GM12892 (cell line): ENCODE data around the gene GRHL1. TPM values are rescaled to one million over a fixed set of nuclear protein-coding genes. Genes with fewer than 3 reads are reported as not detected.
"Not testable (repeated sequence)": the region's sequence is repeated elsewhere in the genome, so short reads cannot be mapped to it uniquely, and the experiment has no call there.

Experiments used
- DNase-seq: peaks from one replicate; pipeline ENCODE4 v3.0.0; 2011; ENCODE audit not compliant: insufficient read length
- FAIRE-seq: peaks from 2 replicates; lab custom pipeline; 2011; peaks lifted over from hg19 to GRCh38; lab: Jason Lieb, UNC
- POLR2A ChIP-seq: IDR thresholded peaks from 2 replicates; pipeline ENCODE4 v1.6.1; 2011; ENCODE audit warnings: low read depth, low read length, control low read depth
- POLR2AphosphoS5 ChIP-seq: IDR thresholded peaks from 2 replicates; pipeline ENCODE4 v1.6.1; 2011; ENCODE audit warnings: low read depth, low read length, control low read depth
- TAF1 ChIP-seq: IDR thresholded peaks from 2 replicates; pipeline ENCODE4 v1.6.1; 2011; ENCODE audit warnings: low read depth, mild to moderate bottlenecking, control low read depth, low read length, borderline replicate concordance
- polyA plus RNA-seq: library from polyadenylated mRNA; unstranded; fragments of >200 nt; gene quantifications from one replicate; pipeline ENCODE4 v1.2.1, GENCODE V29; 2012; ENCODE audit warnings: missing spikeins, inconsistent platforms; ENCODE audit not compliant: missing spikeins

GRHL1 gene
- 0.21 TPM for polyA plus RNA-seq

- DNase-seq (peak; percentile 99), FAIRE-seq (peak; percentile 86)
- TF ChIP-seq POLR2AphosphoS5, result no peak
- TF ChIP-seq TAF1, result no peak
- no peak for TF ChIP-seq POLR2A
Measured at GRCh38 chr2:9951522-9952285, at the start of gene GRHL1. GRHL1 (plus strand) TSS chr2:9951693; CDS start chr2:9951834, 141 bp downstream.

- no peak for FAIRE-seq
- no peak for DNase-seq
- no peak for TF ChIP-seq POLR2A
- TF ChIP-seq POLR2AphosphoS5, result no peak
- TF ChIP-seq TAF1, result no peak
Measured at GRCh38 chr2:9905413-9905812, 46.1 kb upstream of the GRHL1 start.

GRCh38 chr2:9907402-9907801 lies 44.1 kb upstream of the GRHL1 start:
- TF ChIP-seq POLR2AphosphoS5, result no peak
- no peak for TF ChIP-seq TAF1
- no peak for TF ChIP-seq POLR2A
- no peak for FAIRE-seq
- DNase-seq, result no peak

GRCh38 chr2:9908639-9909038 lies 42.9 kb upstream of the GRHL1 start:
- DNase-seq, result no peak
- TF ChIP-seq TAF1, result no peak
- no peak for TF ChIP-seq POLR2AphosphoS5
- no peak for TF ChIP-seq POLR2A
- no peak for FAIRE-seq

- TF ChIP-seq POLR2AphosphoS5, result no peak
- no peak for TF ChIP-seq TAF1
- TF ChIP-seq POLR2A, result no peak
- DNase-seq (no peak), FAIRE-seq (no peak)
Measured at GRCh38 chr2:9909106-9909505, 42.4 kb upstream of the GRHL1 start.

GRCh38 chr2:9910699-9911098 lies 40.8 kb upstream of the GRHL1 start:
- DNase-seq, result no peak
- TF ChIP-seq POLR2A, result no peak
- TF ChIP-seq TAF1, result no peak
- TF ChIP-seq POLR2AphosphoS5, result no peak
- FAIRE-seq, result no peak

- no peak for FAIRE-seq
- TF ChIP-seq TAF1, result no peak
- TF ChIP-seq POLR2AphosphoS5, result no peak
- DNase-seq, result no peak
Measured at GRCh38 chr2:9912468-9912867, 39.0 kb upstream of the GRHL1 start.

- DNase-seq, result no peak
- FAIRE-seq, result peak; percentile 77
- TF ChIP-seq POLR2A (no peak), POLR2AphosphoS5 (no peak), TAF1 (no peak)
Measured at GRCh38 chr2:9914384-9915065, 37.0 kb upstream of the GRHL1 start.

GRCh38 chr2:9918275-9918674 lies 33.2 kb upstream of the GRHL1 start:
- no peak for DNase-seq
- FAIRE-seq, result no peak
- TF ChIP-seq POLR2A (no peak), TAF1 (no peak), POLR2AphosphoS5 (no peak)

GRCh38 chr2:9919512-9919911 lies 32.0 kb upstream of the GRHL1 start:
- DNase-seq, result no peak
- TF ChIP-seq POLR2A (no peak), POLR2AphosphoS5 (no peak), TAF1 (no peak)
- FAIRE-seq, result no peak

- FAIRE-seq, DNase-seq: not testable (repeated sequence)
Measured at GRCh38 chr2:9927020-9927419, 24.5 kb upstream of the GRHL1 start.

- no peak for DNase-seq
- no peak for FAIRE-seq
- TF ChIP-seq TAF1, result no peak
- no peak for TF ChIP-seq POLR2A
- no peak for TF ChIP-seq POLR2AphosphoS5
Measured at GRCh38 chr2:9937258-9937657, 14.2 kb upstream of the GRHL1 start.
